Endothelial cell of umbilical vein (primary cell): Measurements from ENCODE around the gene ENOX2. TPM values are rescaled to one million over a fixed set of nuclear protein-coding genes. Genes with fewer than 3 reads are reported as not detected.

Source experiments
- Bru-seq: library from RNA; stranded (reverse); fragments of 400-500 nt; gene quantifications from one replicate; lab custom pipeline; 2021; lab: Mats Ljungman, UMichigan
- BruChase-seq, 2 experiments: library from RNA; stranded (reverse); fragments of 400-500 nt; gene quantifications; one replicate each; lab custom pipeline; 2021; lab: Mats Ljungman, UMichigan
- BruUV-seq: library from RNA; stranded (reverse); fragments of 400-500 nt; replicated peaks from 2 replicates; lab custom pipeline; 2021; lab: Mats Ljungman, UMichigan
- CTCF ChIA-PET: fragments of 300-600, 350-600 bp; sonication (Branson Sonifier 250); formaldehyde crosslinking; loops from one replicate; lab custom pipeline; 2021; ENCODE audit warnings: antibody characterized with exemption, inconsistent platforms; lab: Charles Lee
- POLR2A ChIA-PET: fragments of 300-600, 350-600 bp; sonication (Branson Sonifier 250); formaldehyde crosslinking; loops from one replicate; lab custom pipeline; 2021; ENCODE audit warnings: antibody characterized with exemption, inconsistent platforms; lab: Charles Lee
- DNase-seq: peaks from one replicate; pipeline ENCODE4 v3.0.0-alpha.2; 2011; ENCODE audit warnings: low read depth, low spot score
- FAIRE-seq: peaks from 2 replicates; lab custom pipeline; 2011; peaks lifted over from hg19 to GRCh38; lab: Jason Lieb, UNC
- H2AFZ ChIP-seq: 2 replicates; pipeline ENCODE4 v1.6.0; 2012; ENCODE audit warnings: low read depth, low read length, control low read depth, inconsistent platforms
- H3K27ac ChIP-seq: 2 replicates; pipeline ENCODE4 v1.5.1; 2011; ENCODE audit warnings: low read depth, mild to moderate bottlenecking, control low read depth, low read length, moderate library complexity; ENCODE audit not compliant: insufficient read depth
- H3K27me3 ChIP-seq, 2 experiments: 2 replicates each; pipeline versions ENCODE4 v1.6.0 to v1.6.1; 2011; ENCODE audit warnings: low read length in 2 of 2, mixed read lengths in 1 of 2; ENCODE audit not compliant: control insufficient read depth in 2 of 2, insufficient read depth in 2 of 2
- H3K36me3 ChIP-seq, 2 experiments: 2 replicates in 1 of 2; 3 replicates in 1 of 2; pipeline ENCODE4 v1.5.1; 2011; ENCODE audit warnings: low read length in 2 of 2, mild to moderate bottlenecking in 1 of 2, moderate library complexity in 1 of 2; ENCODE audit not compliant: control insufficient read depth in 2 of 2, insufficient read depth in 2 of 2; ENCODE audit errors: extremely low read depth in 1 of 2
- H3K4me1 ChIP-seq: 3 replicates; pipeline ENCODE4 v1.5.1; 2011; ENCODE audit warnings: mild to moderate bottlenecking, low read length; ENCODE audit not compliant: control insufficient read depth, insufficient read depth; ENCODE audit errors: extremely low read depth
- H3K4me2 ChIP-seq: 2 replicates; pipeline ENCODE4 v1.6.1; 2011; ENCODE audit warnings: low read length, control low read depth, mixed read lengths; ENCODE audit not compliant: insufficient read depth
- H3K4me3 ChIP-seq, 3 experiments: fragments of 200-600 bp in 1 of 3; sonication (generic), shearing (Covaris generic) in 1 of 3; replicated peaks in 1 of 3; 2 replicates each; pipeline ENCODE4 v1.5.1; 2011 to 2016; ENCODE audit warnings: control low read depth in 3 of 3, low read length in 3 of 3, mild to moderate bottlenecking in 2 of 3, inconsistent platforms in 1 of 3, low read depth in 1 of 3, moderate library complexity in 1 of 3; ENCODE audit not compliant: insufficient read depth in 1 of 3
- H3K79me2 ChIP-seq: 2 replicates; pipeline ENCODE4 v1.6.0; 2012; ENCODE audit warnings: low read length, inconsistent platforms; ENCODE audit not compliant: control insufficient read depth, insufficient read depth
- H3K9ac ChIP-seq: replicated peaks from 2 replicates; pipeline ENCODE3; 2011; ENCODE audit warnings: low read length, control low read depth; ENCODE audit not compliant: insufficient read depth; ENCODE audit errors: extremely low read depth
- H3K9me1 ChIP-seq: replicated peaks from 3 replicates; pipeline ENCODE4 v1.6.0; 2011; ENCODE audit warnings: mild to moderate bottlenecking, low read length; ENCODE audit not compliant: control insufficient read depth, insufficient read depth; ENCODE audit errors: extremely low read depth
- H3K9me3 ChIP-seq: replicated peaks from 2 replicates; pipeline ENCODE4 v1.5.1; 2012; ENCODE audit warnings: low read length, inconsistent platforms; ENCODE audit not compliant: control insufficient read depth, insufficient read depth
- H4K20me1 ChIP-seq: replicated peaks from 2 replicates; pipeline ENCODE3; 2011; ENCODE audit warnings: mild to moderate bottlenecking, low read length; ENCODE audit not compliant: control insufficient read depth, insufficient read depth; ENCODE audit errors: extremely low read depth
- MYC ChIP-seq: IDR thresholded peaks from one replicate; pipeline ENCODE4 v1.6.1; 2011; ENCODE audit warnings: mild to moderate bottlenecking, low read depth, low read length
- POLR2A ChIP-seq: IDR thresholded peaks from 2 replicates; pipeline ENCODE4 v1.6.1; 2012; ENCODE audit warnings: low read depth, mild to moderate bottlenecking, control low read depth, low read length
- POLR2AphosphoS5 ChIP-seq: IDR thresholded peaks from 2 replicates; pipeline ENCODE4 v1.6.1; 2012; ENCODE audit warnings: low read depth, mild to moderate bottlenecking, control low read depth, low read length, moderate library complexity; ENCODE audit not compliant: insufficient read depth
- dilution Hi-C: fragments of 300-500 bp; cut with MboI; formaldehyde crosslinking; loops from one replicate; pipeline ENCODE4 v1.15.0; 2019; ENCODE audit warnings: low sequenced_read_pairs; ENCODE audit not compliant: extremely low pct_ligation_motif_present
- intact Hi-C: fragments of 100-400 bp; cut with micrococcal nuclease; formaldehyde crosslinking; loops from one replicate; pipeline ENCODE4 v1.10.0; 2022
- long read RNA-seq: library from polyadenylated mRNA; stranded (forward); transcript quantifications from one replicate; pipeline ENCODE4 v2.0.0, GENCODE V29; 2021
- polyA minus RNA-seq, 3 experiments: library from RNA; depleted of rRNA, polyadenylated mRNA; stranded (reverse); fragments of >200 nt; gene quantifications; 1 replicate in 1 of 3; 2 replicates in 2 of 3; pipeline ENCODE4 v1.2.3, GENCODE V29; 2011
- polyA plus RNA-seq, 4 experiments: library from polyadenylated mRNA; depleted of rRNA in 3 of 4; stranded (reverse) in 3 of 4; unstranded in 1 of 4; fragments of >200 nt; gene quantifications; 2 replicates each; pipeline versions ENCODE4 v1.2.1 to v1.2.3, GENCODE V29; 2011 to 2012; ENCODE audit warnings: missing spikeins in 1 of 4
- total RNA-seq: library from RNA; stranded (reverse); gene quantifications from 2 replicates; pipeline ENCODE4 v1.2.3, GENCODE V29; 2021

ENOX2 gene, protein sequence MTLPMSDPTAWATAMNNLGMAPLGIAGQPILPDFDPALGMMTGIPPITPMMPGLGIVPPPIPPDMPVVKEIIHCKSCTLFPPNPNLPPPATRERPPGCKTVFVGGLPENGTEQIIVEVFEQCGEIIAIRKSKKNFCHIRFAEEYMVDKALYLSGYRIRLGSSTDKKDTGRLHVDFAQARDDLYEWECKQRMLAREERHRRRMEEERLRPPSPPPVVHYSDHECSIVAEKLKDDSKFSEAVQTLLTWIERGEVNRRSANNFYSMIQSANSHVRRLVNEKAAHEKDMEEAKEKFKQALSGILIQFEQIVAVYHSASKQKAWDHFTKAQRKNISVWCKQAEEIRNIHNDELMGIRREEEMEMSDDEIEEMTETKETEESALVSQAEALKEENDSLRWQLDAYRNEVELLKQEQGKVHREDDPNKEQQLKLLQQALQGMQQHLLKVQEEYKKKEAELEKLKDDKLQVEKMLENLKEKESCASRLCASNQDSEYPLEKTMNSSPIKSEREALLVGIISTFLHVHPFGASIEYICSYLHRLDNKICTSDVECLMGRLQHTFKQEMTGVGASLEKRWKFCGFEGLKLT
- total RNA-seq: 12.2 and 13.1 TPM in 2 replicates
- polyA plus RNA-seq: 4.6 and 5.5 TPM in 2 replicates
- 8.5 and 9.1 TPM in 2 replicates for polyA plus RNA-seq (2011; cell fraction: cytosol; rRNA removed)
- 5.6 and 7.9 TPM in 2 replicates for polyA plus RNA-seq (2011; cell fraction: nucleus; rRNA removed)
- polyA plus RNA-seq (2012): 10.1 and 13.9 TPM in 2 replicates
- polyA minus RNA-seq: 8.9 and 9.6 TPM in 2 replicates
- polyA minus RNA-seq (2011; cell fraction: cytosol; rRNA and poly(A)+ RNA removed): 9.1 TPM
- 8.3 and 11.6 TPM in 2 replicates for polyA minus RNA-seq (2011; cell fraction: nucleus; rRNA and poly(A)+ RNA removed)
- percentile 56 among the genes with signal in this experiment for Bru-seq, nascent RNA
- percentile 45 among the genes with signal in this experiment for BruChase-seq, experiment 1, labeled RNA remaining after a 6-hour chase
- percentile 41 among the genes with signal in this experiment for BruChase-seq, experiment 2, labeled RNA remaining after a 2-hour chase
- long read RNA-seq, full-length matches to known transcripts: 19 of 41 reads
- long read RNA-seq, partial matches to known transcripts: 1 of 41 reads
- long read RNA-seq, other reads (novel, unspliced or antisense): 21 of 41 reads

DNA sequence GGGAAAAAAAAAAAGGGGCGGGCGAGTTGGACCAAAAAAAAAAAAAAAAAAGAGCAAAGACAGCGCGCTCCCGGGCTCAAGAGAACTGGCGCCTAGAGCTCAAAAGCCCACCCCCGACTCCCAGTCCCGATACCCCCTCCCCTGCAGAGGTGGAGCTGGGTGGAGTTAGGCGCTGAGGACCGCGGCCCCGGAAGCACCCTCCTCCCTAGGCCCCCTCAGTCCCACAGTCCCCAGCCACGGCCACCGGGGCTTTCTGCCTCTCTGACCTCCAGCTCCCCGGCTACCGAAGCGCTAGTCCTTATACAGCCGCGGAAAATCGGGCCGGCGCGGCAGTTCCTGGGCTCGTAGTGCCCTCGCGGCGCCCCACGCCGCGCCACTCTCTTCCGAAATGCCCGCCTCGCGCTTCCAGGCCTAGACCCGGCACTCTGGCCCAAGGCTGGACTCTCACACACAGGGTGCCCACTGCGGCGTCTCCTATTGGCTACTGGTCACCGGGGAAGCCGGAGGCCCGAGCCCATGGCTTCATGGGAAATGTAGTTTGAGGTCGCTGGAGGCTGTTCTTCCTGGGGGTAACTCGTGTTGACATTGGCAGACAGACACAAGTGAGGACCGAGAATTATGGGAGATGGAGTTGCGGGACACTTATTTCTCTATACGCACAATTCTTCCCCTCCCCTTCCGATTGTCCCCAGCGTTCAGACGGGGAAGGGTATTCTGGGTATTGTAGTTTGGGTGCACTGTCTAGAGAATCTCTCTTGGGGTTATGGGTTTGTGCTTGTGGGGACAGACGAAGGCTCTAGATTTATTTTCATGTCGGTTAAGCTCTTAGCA lies at the start of gene ENOX2:
ENOX2 (minus strand) TSS at position 427 of the 831 bp plus-strand sequence. CDS start 199,993 bp downstream, outside the sequence.
- FAIRE-seq: peak; percentile 99
- TF ChIP-seq POLR2AphosphoS5 (peak; percentile 58), MYC (no peak), POLR2A (peak; percentile 73)
- no peaks in the 10 kb centered on the region for H3K9me3 ChIP-seq
- peak; percentile 95 for DNase-seq
- intact Hi-C loops (loop anchor here (1.0 to 5.0 kb wide), 3 partner anchors 133 to 564 kb away; partner anchors contain the start of gene SLC25A14), dilution Hi-C loops (no loop called here)
- ChIA-PET CTCF (interaction anchor here (1.4 to 2.5 kb wide), 2 partner anchors 14 to 327 kb away, joined by 6 to 9 read pairs; no protein-coding TSS in a partner anchor), POLR2A (no interaction called here)
- no TSS peak for BruUV-seq
- no peaks in the 10 kb centered on the region for H4K20me1 ChIP-seq
- peaks cover 0 to 4% of the 10 kb centered on the region in 2 experiments for H3K27me3 ChIP-seq
- H3K9ac ChIP-seq: peak within 1 kb of the TSS; percentile 71
- no peaks in the 10 kb centered on the region for H3K36me3 ChIP-seq
- peak within 1 kb of the TSS; percentile 47 to 87 (median 68) for H3K4me3 ChIP-seq
- peaks cover 2% of the 10 kb centered on the region for H3K4me1 ChIP-seq
- H3K79me2 ChIP-seq: peaks cover 4% of the 10 kb centered on the region
- H3K4me2 ChIP-seq: peak within 1 kb of the TSS; percentile 76
- H2AFZ ChIP-seq: peak within 1 kb of the TSS; percentile 73
- H3K9me1 ChIP-seq: no peaks in the 10 kb centered on the region
- H3K27ac ChIP-seq: peak within 1 kb of the TSS; percentile 46
